A673 (cell line): Measurements from ENCODE around the gene QKI. TPM values are rescaled to one million over a fixed set of nuclear protein-coding genes. Genes with fewer than 3 reads are reported as not detected.

Experiments
- BruUV-seq: library from RNA; stranded (reverse); fragments of 400-500 nt; replicated peaks from 2 replicates; lab custom pipeline; 2021; lab: Mats Ljungman, UMichigan
- CTCF ChIA-PET: fragments of 300-600 bp; sonication (Branson Sonifier 250); formaldehyde crosslinking; loops from one replicate; lab custom pipeline; 2022; ENCODE audit warnings: antibody characterized with exemption; lab: Charles Lee
- POLR2A ChIA-PET: fragments of 300-600 bp; sonication (Branson Sonifier 250); formaldehyde crosslinking; loops from one replicate; lab custom pipeline; 2022; ENCODE audit warnings: antibody characterized with exemption; ENCODE audit not compliant: low non-redundant PET; lab: Charles Lee
- DNase-seq: peaks from one replicate; pipeline ENCODE4 v3.0.0-alpha.2; 2015; ENCODE audit warnings: low spot score
- H3K27ac ChIP-seq: fragments of 200-600 bp; sonication (generic); 2 replicates; pipeline ENCODE4 v1.5.1; 2016; ENCODE audit warnings: mixed run types, low read depth, mild to moderate bottlenecking, mixed read lengths, antibody characterized with exemption, low read length; ENCODE audit not compliant: poor library complexity, severe bottlenecking
- H3K27me3 ChIP-seq: fragments of 200-600 bp; sonication (generic); replicated peaks from 2 replicates; pipeline ENCODE4 v1.6.1; 2017; ENCODE audit warnings: mixed run types, low read depth, mild to moderate bottlenecking, mixed read lengths, antibody characterized with exemption, low read length; ENCODE audit not compliant: insufficient read depth, poor library complexity
- H3K36me3 ChIP-seq: fragments of 200-600 bp; sonication (generic); 2 replicates; pipeline ENCODE4 v1.6.1; 2016; ENCODE audit warnings: mixed run types, mild to moderate bottlenecking, mixed read lengths, antibody characterized with exemption, low read length; ENCODE audit not compliant: insufficient read depth, poor library complexity, severe bottlenecking
- H3K4me1 ChIP-seq: fragments of 200-600 bp; sonication (generic); 2 replicates; pipeline ENCODE4 v1.6.1; 2017; ENCODE audit warnings: mixed run types, mild to moderate bottlenecking, mixed read lengths, antibody characterized with exemption, low read length; ENCODE audit not compliant: insufficient read depth, poor library complexity, severe bottlenecking
- H3K4me3 ChIP-seq: fragments of 200-600 bp; sonication (generic); 2 replicates; pipeline ENCODE4 v1.5.1; 2016; ENCODE audit warnings: low read depth, mixed run types, mild to moderate bottlenecking, mixed read lengths, low read length; ENCODE audit not compliant: poor library complexity, severe bottlenecking
- H3K9me3 ChIP-seq: fragments of 200-600 bp; sonication (generic); 2 replicates; pipeline ENCODE4 v1.6.1; 2016; ENCODE audit warnings: mixed run types, low read depth, mild to moderate bottlenecking, mixed read lengths, antibody characterized with exemption, low read length; ENCODE audit not compliant: poor library complexity, severe bottlenecking
- EZH2 ChIP-seq: fragments of 200-600 bp; sonication (generic); IDR thresholded peaks from 2 replicates; pipeline ENCODE4 v1.6.1; 2017; ENCODE audit warnings: borderline replicate concordance, low read depth, mild to moderate bottlenecking, mixed read lengths, antibody characterized with exemption, low read length; ENCODE audit not compliant: poor library complexity, severe bottlenecking
- intact Hi-C: fragments of 100-400 bp; cut with micrococcal nuclease; formaldehyde crosslinking; loops from one replicate; pipeline ENCODE4 v1.10.0; 2022; ENCODE audit not compliant: unreplicated experiment
- total RNA-seq: library from RNA; stranded (reverse); gene quantifications from 2 replicates; pipeline ENCODE4 v1.2.3, GENCODE V29; 2021
- TF ChIP-seq, protein P1 (sequence below): fragments of 300-800, 200-600 bp; sonication (generic); conservative IDR thresholded peaks from 2 replicates; pipeline ENCODE4 v1.5.1; 2017; ENCODE audit warnings: low read depth, mild to moderate bottlenecking, antibody characterized with exemption, low read length, moderate library complexity, mixed read lengths

The QKI gene
- total RNA-seq, 1 experiment from 2014 or later, result 128 TPM

DNA sequence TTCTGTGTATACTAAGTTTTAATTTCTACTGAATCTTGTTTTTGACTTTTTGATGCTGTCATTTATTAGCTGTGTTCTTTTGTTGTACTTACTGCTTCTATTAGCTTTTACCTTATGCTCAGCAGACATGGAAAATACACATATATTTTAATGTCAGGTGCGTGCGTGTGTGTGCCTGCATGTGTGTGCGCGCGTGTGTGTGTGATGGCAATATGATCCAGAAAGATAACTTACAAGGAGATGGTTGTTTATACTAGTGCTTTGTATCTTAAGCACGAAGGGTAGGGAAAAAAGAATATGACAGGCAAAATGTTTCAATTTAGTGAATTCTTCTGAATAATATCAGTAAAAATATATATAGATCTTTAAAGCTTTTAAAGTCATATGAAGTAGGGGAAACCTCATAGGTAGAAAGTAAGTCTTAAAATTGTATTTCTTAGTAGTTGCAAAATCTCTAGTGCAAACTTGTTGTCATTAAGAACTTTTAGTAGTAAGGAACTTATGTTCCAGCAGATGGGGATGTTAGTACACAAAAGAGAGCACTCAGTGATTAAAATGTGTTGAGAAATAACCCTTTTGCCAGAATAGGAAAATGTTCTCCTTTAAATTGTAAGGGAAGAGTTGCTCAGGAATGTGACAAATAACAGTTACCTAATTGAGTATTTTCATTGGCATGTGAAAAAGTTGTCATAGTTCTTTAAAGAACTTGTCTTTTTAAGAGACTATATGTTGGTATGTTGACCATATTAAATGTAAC, 13.2 kb downstream of the QKI start:
- no peak for TF ChIP-seq EZH2
- TF ChIP-seq, protein P1, sequence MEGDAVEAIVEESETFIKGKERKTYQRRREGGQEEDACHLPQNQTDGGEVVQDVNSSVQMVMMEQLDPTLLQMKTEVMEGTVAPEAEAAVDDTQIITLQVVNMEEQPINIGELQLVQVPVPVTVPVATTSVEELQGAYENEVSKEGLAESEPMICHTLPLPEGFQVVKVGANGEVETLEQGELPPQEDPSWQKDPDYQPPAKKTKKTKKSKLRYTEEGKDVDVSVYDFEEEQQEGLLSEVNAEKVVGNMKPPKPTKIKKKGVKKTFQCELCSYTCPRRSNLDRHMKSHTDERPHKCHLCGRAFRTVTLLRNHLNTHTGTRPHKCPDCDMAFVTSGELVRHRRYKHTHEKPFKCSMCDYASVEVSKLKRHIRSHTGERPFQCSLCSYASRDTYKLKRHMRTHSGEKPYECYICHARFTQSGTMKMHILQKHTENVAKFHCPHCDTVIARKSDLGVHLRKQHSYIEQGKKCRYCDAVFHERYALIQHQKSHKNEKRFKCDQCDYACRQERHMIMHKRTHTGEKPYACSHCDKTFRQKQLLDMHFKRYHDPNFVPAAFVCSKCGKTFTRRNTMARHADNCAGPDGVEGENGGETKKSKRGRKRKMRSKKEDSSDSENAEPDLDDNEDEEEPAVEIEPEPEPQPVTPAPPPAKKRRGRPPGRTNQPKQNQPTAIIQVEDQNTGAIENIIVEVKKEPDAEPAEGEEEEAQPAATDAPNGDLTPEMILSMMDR, result peak; percentile 64; the same call in 1 of the 2 replicates
- H3K9me3 ChIP-seq, result no peaks in the 10 kb centered on the region
- ChIA-PET POLR2A (no interaction called here), CTCF (interaction anchor here (0.6 kb wide), 1 partner anchor 730 kb away, joined by 3 read pairs; no protein-coding TSS in a partner anchor)
- H3K4me1 ChIP-seq, result peaks cover 42% of the 10 kb centered on the region
- H3K36me3 ChIP-seq, result no peaks in the 10 kb centered on the region
- no peak overlapping the region for H3K4me3 ChIP-seq
- BruUV-seq, result no TSS peak
- no peak overlapping the region for H3K27ac ChIP-seq
- intact Hi-C loops, result loop anchor here (1.0 to 10.0 kb wide), 7 partner anchors 125 to 1807 kb away; no protein-coding TSS in a partner anchor
- DNase-seq, result peak; percentile 82
- no peaks in the 10 kb centered on the region for H3K27me3 ChIP-seq

DNA sequence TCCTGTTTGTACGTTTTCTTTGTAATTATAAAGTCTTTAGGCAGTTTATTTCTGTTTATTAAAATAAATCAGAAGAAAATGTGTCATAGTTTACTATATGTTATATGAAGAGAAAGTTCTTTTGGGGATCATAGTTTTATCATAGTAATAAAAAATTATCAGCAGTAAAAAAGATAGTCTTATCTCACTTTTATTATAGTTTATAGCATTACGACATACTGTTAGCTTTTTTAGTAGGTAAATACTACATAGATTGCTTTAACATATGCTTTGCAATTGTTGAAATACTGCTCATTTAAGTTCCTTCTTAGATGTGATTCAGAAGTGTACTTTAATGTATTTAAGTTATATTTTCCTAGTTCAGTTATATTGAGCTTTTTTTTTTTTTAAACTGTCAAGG, 13.9 kb downstream of the QKI start:
- H3K27ac ChIP-seq, result no peak overlapping the region
- intact Hi-C loops, result loop anchor here (2.0 to 10.0 kb wide), 6 partner anchors 124 to 1806 kb away; no protein-coding TSS in a partner anchor
- POLR2A ChIA-PET, result no interaction called here
- CTCF ChIA-PET, result no interaction called here
- no peak overlapping the region for H3K4me3 ChIP-seq
- peaks cover 42% of the 10 kb centered on the region for H3K4me1 ChIP-seq
- H3K27me3 ChIP-seq, result no peaks in the 10 kb centered on the region
- no peak for DNase-seq
- H3K9me3 ChIP-seq, result no peaks in the 10 kb centered on the region
- H3K36me3 ChIP-seq, result no peaks in the 10 kb centered on the region
- no TSS peak for BruUV-seq
- TF ChIP-seq, protein P1, result no peak
- TF ChIP-seq EZH2, result no peak

DNA sequence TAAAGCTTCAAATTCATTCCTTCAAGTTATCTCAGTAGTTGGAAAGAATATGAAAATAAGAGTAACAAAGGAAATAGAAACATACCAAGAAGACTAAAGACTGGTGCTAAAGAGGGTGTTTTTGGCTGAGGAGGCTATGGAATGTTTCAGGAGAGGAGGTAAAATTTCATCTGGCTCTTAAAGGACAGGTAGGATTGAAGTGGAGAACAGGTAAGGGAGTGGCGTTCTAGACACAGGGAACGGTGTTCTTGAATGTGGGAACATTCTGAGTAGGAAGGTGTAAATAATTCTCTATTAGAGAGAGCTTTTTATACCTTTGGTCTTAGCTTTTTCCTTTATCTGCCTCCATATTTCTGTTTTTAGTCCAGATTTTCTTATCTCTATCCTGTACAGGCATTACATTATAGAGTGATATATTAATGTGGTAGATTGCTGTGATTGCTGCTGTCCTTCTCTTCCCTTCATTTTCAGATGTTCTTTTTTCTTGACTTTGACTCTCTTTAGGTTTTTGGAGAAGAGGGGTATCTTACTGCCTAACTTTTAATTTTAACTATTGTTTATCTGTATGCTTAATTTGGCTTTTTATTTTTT, 15.4 kb downstream of the QKI start:
- Histone ChIP-seq H3K9me3 (no peaks in the 10 kb centered on the region), H3K27ac (no peak overlapping the region), H3K4me1 (peaks cover 42% of the 10 kb centered on the region), H3K27me3 (no peaks in the 10 kb centered on the region), H3K4me3 (no peak overlapping the region), H3K36me3 (no peaks in the 10 kb centered on the region)
- BruUV-seq, result no TSS peak
- no peak for DNase-seq
- ChIA-PET POLR2A (no interaction called here), CTCF (no interaction called here)
- intact Hi-C loops, result loop anchor here (2.0 to 10.0 kb wide), 6 partner anchors 123 to 1805 kb away; no protein-coding TSS in a partner anchor
- TF ChIP-seq, protein P1, result no peak
- no peak for TF ChIP-seq EZH2
